OCI-LY1 (cell line): Measurements from ENCODE around the gene LMX1B.

Experiments used
- H2AFZ ChIP-seq: fragments of 200-600 bp; sonication (generic), shearing (Covaris generic); 2 replicates; pipeline ENCODE4 v1.6.0; 2014; ENCODE audit warnings: antibody characterized with exemption, mild to moderate bottlenecking, low read length
- H3F3A ChIP-seq: fragments of 200-600 bp; sonication (generic), shearing (Covaris generic); 2 replicates; pipeline ENCODE4 v1.6.0; 2014; ENCODE audit warnings: mild to moderate bottlenecking, antibody characterized with exemption, low read length, moderate library complexity; ENCODE audit not compliant: insufficient read depth
- H3K27ac ChIP-seq: fragments of 200-600 bp; sonication (generic); 2 replicates; pipeline ENCODE4 v1.5.1; 2014; ENCODE audit warnings: low read length, mixed run types, mild to moderate bottlenecking, low read depth; ENCODE audit not compliant: poor library complexity, severe bottlenecking
- H3K27me3 ChIP-seq: fragments of 200-600 bp; sonication (generic); 2 replicates; pipeline ENCODE4 v1.6.0; 2014; ENCODE audit warnings: antibody characterized with exemption, mild to moderate bottlenecking, low read length, moderate library complexity; ENCODE audit not compliant: insufficient read depth
- H3K36me3 ChIP-seq: fragments of 200-600 bp; sonication (generic); 2 replicates; pipeline ENCODE4 v1.6.1; 2014; ENCODE audit warnings: mild to moderate bottlenecking, antibody characterized with exemption, low read length, moderate library complexity, mixed read lengths; ENCODE audit not compliant: insufficient read depth
- H3K4me1 ChIP-seq: fragments of 200-600 bp; sonication (generic); 2 replicates; pipeline ENCODE4 v1.5.1; 2014; ENCODE audit warnings: mild to moderate bottlenecking, low read length, moderate library complexity; ENCODE audit not compliant: insufficient read depth, severe bottlenecking
- H3K4me2 ChIP-seq: fragments of 200-600 bp; sonication (generic), shearing (Covaris generic); 2 replicates; pipeline ENCODE4 v1.6.1; 2014; ENCODE audit warnings: low read length
- H3K4me3 ChIP-seq: fragments of 200-600 bp; sonication (generic); 2 replicates; pipeline ENCODE4 v1.5.1; 2014; ENCODE audit warnings: low read length, low read depth, mild to moderate bottlenecking, mixed read lengths; ENCODE audit not compliant: poor library complexity, severe bottlenecking
- H3K79me2 ChIP-seq: fragments of 200-600 bp; shearing (Covaris generic); 2 replicates; pipeline ENCODE4 v1.6.1; 2016; ENCODE audit warnings: mixed run types, low read length, mixed read lengths; ENCODE audit not compliant: insufficient read depth
- H3K9ac ChIP-seq: fragments of 200-600 bp; sonication (generic), shearing (Covaris generic); 2 replicates; pipeline ENCODE4 v1.6.1; 2014; ENCODE audit warnings: mild to moderate bottlenecking, low read length, mixed read lengths
- H3K9me2 ChIP-seq: fragments of 200-600 bp; sonication (generic), shearing (Covaris generic); 2 replicates; pipeline ENCODE4 v1.6.1; 2014; ENCODE audit warnings: low read depth, mild to moderate bottlenecking, low read length, mixed read lengths
- H3K9me3 ChIP-seq: fragments of 200-600 bp; shearing (Covaris generic); 2 replicates; pipeline ENCODE4 v1.6.1; 2014; ENCODE audit warnings: low read length, mixed read lengths
- H4K20me1 ChIP-seq: fragments of 200-600 bp; sonication (generic), shearing (Covaris generic); 2 replicates; pipeline ENCODE4 v1.6.0; 2016; ENCODE audit warnings: mild to moderate bottlenecking, low read length; ENCODE audit not compliant: insufficient read depth
- EZH2 ChIP-seq: fragments of 200-600 bp; sonication (generic), shearing (Covaris generic); IDR thresholded peaks from 2 replicates; pipeline ENCODE4 v1.8.0; 2017; ENCODE audit warnings: borderline replicate concordance, mixed run types, mild to moderate bottlenecking, antibody characterized with exemption, low read length, moderate library complexity, mixed read lengths
- TF ChIP-seq, protein P1 (sequence below): fragments of 200-600 bp; sonication (generic), shearing (Covaris generic); IDR thresholded peaks from 2 replicates; pipeline ENCODE4 v1.5.1; 2017; ENCODE audit warnings: mild to moderate bottlenecking, antibody characterized with exemption, low read length, moderate library complexity, mixed read lengths

LMX1B gene

DNA sequence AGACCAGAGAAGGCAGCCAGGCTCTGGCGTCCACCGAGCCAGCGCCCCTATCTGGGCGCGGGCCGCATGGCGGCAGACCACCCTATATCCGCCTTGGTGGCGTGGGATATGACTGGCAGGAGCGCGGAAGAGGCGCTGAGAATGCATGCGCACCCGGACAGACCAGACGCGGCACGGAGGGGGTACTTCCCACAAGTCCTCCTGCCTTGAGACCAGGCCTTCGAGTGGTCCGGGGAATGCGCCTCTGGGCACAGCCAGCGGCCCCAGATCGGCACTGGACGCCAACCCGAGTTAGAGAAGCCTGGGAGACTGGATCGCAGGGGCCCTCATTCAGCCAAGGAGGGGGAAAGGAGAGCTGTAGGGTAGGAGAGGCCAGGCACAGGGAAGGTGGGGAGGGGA lies 2.5 kb upstream of the LMX1B start:
- no peaks in the 10 kb centered on the region; the same call in 1 of the 2 replicates for H3K27me3 ChIP-seq
- no peaks in the 10 kb centered on the region for H3K9me2 ChIP-seq
- no peak for TF ChIP-seq EZH2
- no peak overlapping the region for H3K27ac ChIP-seq
- no peaks in the 10 kb centered on the region for H3K9me3 ChIP-seq
- H2AFZ ChIP-seq = no peak overlapping the region
- H4K20me1 ChIP-seq = no peaks in the 10 kb centered on the region
- no peak overlapping the region for H3K9ac ChIP-seq
- no peaks in the 10 kb centered on the region for H3K36me3 ChIP-seq
- no peak overlapping the region for H3K4me2 ChIP-seq
- H3F3A ChIP-seq = no peaks in the 10 kb centered on the region
- H3K4me1 ChIP-seq = no peaks in the 10 kb centered on the region
- H3K79me2 ChIP-seq = no peaks in the 10 kb centered on the region
- H3K4me3 ChIP-seq = no peak overlapping the region

DNA sequence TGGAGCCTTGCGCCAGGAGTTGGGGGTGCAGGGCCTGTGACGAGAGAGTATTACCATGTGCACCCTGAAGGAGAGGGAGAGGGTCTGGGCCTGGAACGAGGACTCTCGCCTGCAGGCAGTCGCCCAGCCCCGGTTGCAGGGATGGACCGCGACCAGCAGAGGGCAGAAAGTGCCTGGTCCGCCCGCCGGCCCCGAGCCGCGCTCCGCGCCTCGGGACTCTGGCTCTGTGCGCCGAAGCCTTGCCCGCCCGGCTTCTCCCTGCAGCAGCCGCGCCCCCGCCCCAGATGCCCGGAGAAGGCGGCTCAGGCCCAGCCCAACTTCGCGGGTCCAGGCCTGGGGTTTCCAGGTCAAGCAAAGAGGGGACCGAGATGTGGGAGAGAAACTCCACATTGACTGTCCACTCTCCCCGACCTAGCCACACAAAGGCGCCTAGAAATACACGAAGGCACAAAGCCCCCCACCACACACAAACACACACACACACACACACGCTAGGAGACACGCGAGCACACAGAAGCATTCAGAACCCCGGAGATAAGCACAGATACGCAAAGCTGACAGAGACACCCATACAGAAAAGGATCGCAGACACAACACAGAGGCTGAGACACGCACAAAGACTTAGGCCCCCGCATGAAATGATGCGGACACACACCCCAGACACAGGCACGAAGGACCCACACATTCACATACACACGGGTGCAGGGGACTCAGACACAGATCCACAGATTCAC lies 2.0 kb upstream of the LMX1B start:
- no peak overlapping the region for H3K4me2 ChIP-seq
- H3K4me1 ChIP-seq = no peaks in the 10 kb centered on the region
- H3K9me2 ChIP-seq = no peaks in the 10 kb centered on the region
- no peaks in the 10 kb centered on the region for H3K36me3 ChIP-seq
- H3K4me3 ChIP-seq = no peak overlapping the region
- no peak overlapping the region for H3K9ac ChIP-seq
- no peak overlapping the region for H2AFZ ChIP-seq
- no peak overlapping the region for H3K27ac ChIP-seq
- TF ChIP-seq EZH2 = no peak
- TF ChIP-seq, protein P1, sequence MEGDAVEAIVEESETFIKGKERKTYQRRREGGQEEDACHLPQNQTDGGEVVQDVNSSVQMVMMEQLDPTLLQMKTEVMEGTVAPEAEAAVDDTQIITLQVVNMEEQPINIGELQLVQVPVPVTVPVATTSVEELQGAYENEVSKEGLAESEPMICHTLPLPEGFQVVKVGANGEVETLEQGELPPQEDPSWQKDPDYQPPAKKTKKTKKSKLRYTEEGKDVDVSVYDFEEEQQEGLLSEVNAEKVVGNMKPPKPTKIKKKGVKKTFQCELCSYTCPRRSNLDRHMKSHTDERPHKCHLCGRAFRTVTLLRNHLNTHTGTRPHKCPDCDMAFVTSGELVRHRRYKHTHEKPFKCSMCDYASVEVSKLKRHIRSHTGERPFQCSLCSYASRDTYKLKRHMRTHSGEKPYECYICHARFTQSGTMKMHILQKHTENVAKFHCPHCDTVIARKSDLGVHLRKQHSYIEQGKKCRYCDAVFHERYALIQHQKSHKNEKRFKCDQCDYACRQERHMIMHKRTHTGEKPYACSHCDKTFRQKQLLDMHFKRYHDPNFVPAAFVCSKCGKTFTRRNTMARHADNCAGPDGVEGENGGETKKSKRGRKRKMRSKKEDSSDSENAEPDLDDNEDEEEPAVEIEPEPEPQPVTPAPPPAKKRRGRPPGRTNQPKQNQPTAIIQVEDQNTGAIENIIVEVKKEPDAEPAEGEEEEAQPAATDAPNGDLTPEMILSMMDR = peak; percentile 56
- no peaks in the 10 kb centered on the region for H3K9me3 ChIP-seq
- no peaks in the 10 kb centered on the region for H3F3A ChIP-seq
- no peaks in the 10 kb centered on the region for H3K79me2 ChIP-seq
- H3K27me3 ChIP-seq = no peaks in the 10 kb centered on the region; the same call in 1 of the 2 replicates
- no peaks in the 10 kb centered on the region for H4K20me1 ChIP-seq

GRCh38 chr9:126612326-126612812 lies 1.4 kb upstream of the LMX1B start:
- no peak overlapping the region for H3K9ac ChIP-seq
- H3K9me3 ChIP-seq = no peaks in the 10 kb centered on the region
- no peaks in the 10 kb centered on the region for H3K9me2 ChIP-seq
- no peak for TF ChIP-seq EZH2
- TF ChIP-seq, protein P1 = no peak
- H3K4me3 ChIP-seq = no peak overlapping the region
- no peak overlapping the region for H3K27ac ChIP-seq
- H3K36me3 ChIP-seq = no peaks in the 10 kb centered on the region
- no peaks in the 10 kb centered on the region for H4K20me1 ChIP-seq
- H3F3A ChIP-seq = no peaks in the 10 kb centered on the region
- H3K4me1 ChIP-seq = no peaks in the 10 kb centered on the region
- no peaks in the 10 kb centered on the region; the same call in 1 of the 2 replicates for H3K27me3 ChIP-seq
- no peaks in the 10 kb centered on the region for H3K79me2 ChIP-seq
- no peak overlapping the region for H3K4me2 ChIP-seq
- H2AFZ ChIP-seq = no peak overlapping the region
